Loucy (cell line): Measurements from ENCODE around the gene CD72.
A peak's percentile ranks its signal among the peaks of the same experiment; 100 is the strongest.

Experiments used
- H2AFZ ChIP-seq: fragments of 200-600 bp; sonication (generic); 2 replicates; pipeline ENCODE4 v1.6.0; 2016; ENCODE audit warnings: antibody characterized with exemption, mild to moderate bottlenecking, low read length, moderate library complexity
- H3F3A ChIP-seq: fragments of 200-600 bp; 2 replicates; pipeline ENCODE4 v1.6.0; 2016; ENCODE audit warnings: antibody characterized with exemption, low read depth, mild to moderate bottlenecking
- H3K27me3 ChIP-seq: fragments of 200-600 bp; sonication (generic); 2 replicates; pipeline ENCODE4 v1.6.1; 2014; ENCODE audit warnings: low read length, mild to moderate bottlenecking; ENCODE audit not compliant: insufficient read depth, poor library complexity, severe bottlenecking
- H3K36me3 ChIP-seq: fragments of 200-600 bp; sonication (generic); 2 replicates; pipeline ENCODE4 v1.6.1; 2016; ENCODE audit warnings: low read length; ENCODE audit not compliant: insufficient read depth
- H3K4me1 ChIP-seq: fragments of 200-600 bp; sonication (generic); 2 replicates; pipeline ENCODE4 v1.5.1; 2014; ENCODE audit warnings: low read length, mild to moderate bottlenecking; ENCODE audit not compliant: insufficient read depth, poor library complexity, severe bottlenecking
- H3K4me2 ChIP-seq: fragments of 200-600 bp; sonication (generic); 2 replicates; pipeline ENCODE4 v1.6.0; 2014; ENCODE audit warnings: antibody characterized with exemption, low read length, low read depth, mild to moderate bottlenecking; ENCODE audit not compliant: poor library complexity, severe bottlenecking
- H3K4me3 ChIP-seq: fragments of 200-600 bp; sonication (generic); 2 replicates; pipeline ENCODE4 v1.5.1; 2014; ENCODE audit warnings: low read length, mild to moderate bottlenecking, mixed read lengths; ENCODE audit not compliant: poor library complexity, severe bottlenecking
- H3K79me2 ChIP-seq: fragments of 200-600 bp; sonication (generic); 2 replicates; pipeline ENCODE4 v1.6.1; 2014; ENCODE audit warnings: low read length; ENCODE audit not compliant: insufficient read depth
- H3K9ac ChIP-seq: fragments of 200-600 bp; sonication (generic); 2 replicates; pipeline ENCODE4 v1.6.0; 2014; ENCODE audit warnings: mild to moderate bottlenecking, low read depth, low read length, moderate library complexity; ENCODE audit not compliant: poor library complexity, severe bottlenecking
- H3K9me2 ChIP-seq: fragments of 200-600 bp; sonication (generic); replicated peaks from 2 replicates; pipeline ENCODE4 v1.6.1; 2016; ENCODE audit warnings: low read depth, low read length, mixed read lengths
- H3K9me3 ChIP-seq: fragments of 200-600 bp; sonication (generic); 2 replicates; pipeline ENCODE4 v1.6.1; 2014; ENCODE audit warnings: mild to moderate bottlenecking, antibody characterized with exemption, low read length, low read depth; ENCODE audit not compliant: insufficient read depth
- H4K20me1 ChIP-seq: fragments of 200-600 bp; sonication (generic); 2 replicates; pipeline ENCODE4 v1.6.0; 2014; ENCODE audit warnings: antibody characterized with exemption, low read length, mild to moderate bottlenecking; ENCODE audit not compliant: insufficient read depth, poor library complexity, severe bottlenecking
- CTCF ChIP-seq: fragments of 200-600 bp; sonication (generic); conservative IDR thresholded peaks from 2 replicates; pipeline ENCODE4 v1.5.1; 2014; ENCODE audit warnings: mild to moderate bottlenecking, antibody characterized with exemption, low read length
- EZH2phosphoT487 ChIP-seq: fragments of 200-600 bp; IDR thresholded peaks from 2 replicates; pipeline ENCODE4 v1.6.1; 2018; ENCODE audit warnings: antibody characterized with exemption, mild to moderate bottlenecking, moderate library complexity, borderline replicate concordance

CD72 gene

GRCh38 chr9:35611230-35611797, 6.9 kb downstream of the CD72 start:
- no peaks in the 10 kb centered on the region for H3K27me3 ChIP-seq
- no peak overlapping the region for H2AFZ ChIP-seq
- peak; percentile 76 for TF ChIP-seq CTCF
- no peak for TF ChIP-seq EZH2phosphoT487
- H4K20me1 ChIP-seq = peaks cover 12% of the 10 kb centered on the region
- peaks cover 11% of the 10 kb centered on the region; the same call in 1 of the 2 replicates for H3K36me3 ChIP-seq
- no peaks in the 10 kb centered on the region for H3F3A ChIP-seq
- no peak overlapping the region for H3K4me2 ChIP-seq
- H3K9me3 ChIP-seq = no peaks in the 10 kb centered on the region
- no peak overlapping the region for H3K9ac ChIP-seq
- H3K9me2 ChIP-seq = no peaks in the 10 kb centered on the region
- peaks cover 22% of the 10 kb centered on the region for H3K4me1 ChIP-seq
- no peak overlapping the region for H3K4me3 ChIP-seq
- peaks cover 26% of the 10 kb centered on the region for H3K79me2 ChIP-seq

GRCh38 chr9:35609820-35610163, 8.4 kb downstream of the CD72 start:
- Histone ChIP-seq H3K9me3 (no peaks in the 10 kb centered on the region), H3K27me3 (no peaks in the 10 kb centered on the region), H3K9me2 (no peaks in the 10 kb centered on the region), H3K9ac (no peak overlapping the region), H3K36me3 (peaks cover 11% of the 10 kb centered on the region; the same call in 1 of the 2 replicates), H3K79me2 (peaks cover 29% of the 10 kb centered on the region), H3F3A (no peaks in the 10 kb centered on the region), H3K4me1 (peaks cover 19% of the 10 kb centered on the region), H3K4me2 (no peak overlapping the region), H2AFZ (no peak overlapping the region), H4K20me1 (peaks cover 19% of the 10 kb centered on the region), H3K4me3 (no peak overlapping the region)
- TF ChIP-seq CTCF (no peak), EZH2phosphoT487 (no peak)

- Histone ChIP-seq H3K36me3 (peaks cover 11% of the 10 kb centered on the region; the same call in 1 of the 2 replicates), H3K4me1 (peaks cover 25% of the 10 kb centered on the region), H3F3A (no peaks in the 10 kb centered on the region), H3K79me2 (peaks cover 29% of the 10 kb centered on the region), H4K20me1 (peaks cover 19% of the 10 kb centered on the region), H3K4me3 (no peak overlapping the region), H3K4me2 (no peak overlapping the region), H2AFZ (no peak overlapping the region), H3K9ac (no peak overlapping the region), H3K9me2 (no peaks in the 10 kb centered on the region), H3K9me3 (no peaks in the 10 kb centered on the region), H3K27me3 (no peaks in the 10 kb centered on the region)
- no peak for TF ChIP-seq EZH2phosphoT487
- no peak for TF ChIP-seq CTCF
These were observed 9.0 kb downstream of the CD72 start for GRCh38 chr9:35609001-35609819.
